Spleen (tissue), 11 donors: ENCODE measurements around the gene CA10. TPM values are rescaled to one million over a fixed set of nuclear protein-coding genes. Genes with fewer than 3 reads are reported as not detected.

Experiments used
- DNase-seq: peaks from one replicate; pipeline ENCODE4 v3.0.0-alpha.2; 2020
- H3K27ac ChIP-seq, 8 donors: fragments of 200-600 bp; sonication (generic) in 7 of 8; 1 replicate in 4 of 8; 2 replicates in 4 of 8; pipeline versions ENCODE4 v1.5.0 to v1.8.0; 2016 to 2021; ENCODE audit warnings: inconsistent platforms in 4 of 8, mild to moderate bottlenecking in 4 of 8, moderate library complexity in 1 of 8
- H3K27me3 ChIP-seq, 7 donors: fragments of 200-600 bp; sonication (generic) in 6 of 7; replicated peaks in 1 of 7; 1 replicate in 4 of 7; 2 replicates in 3 of 7; pipeline versions ENCODE4 v1.5.0 to v1.8.0; 2016 to 2021; ENCODE audit warnings: inconsistent platforms in 3 of 7, mild to moderate bottlenecking in 1 of 7
- H3K36me3 ChIP-seq, 6 donors: fragments of 200-600 bp; sonication (generic) in 5 of 6; 1 replicate in 4 of 6; 2 replicates in 2 of 6; pipeline versions ENCODE4 v1.5.0 to v1.8.0; 2016 to 2021; ENCODE audit warnings: inconsistent platforms in 2 of 6
- H3K4me1 ChIP-seq, 6 donors: fragments of 200-600 bp; sonication (generic) in 5 of 6; 1 replicate in 3 of 6; 2 replicates in 3 of 6; pipeline versions ENCODE4 v1.5.0 to v1.8.0; 2016 to 2021; ENCODE audit warnings: inconsistent platforms in 3 of 6
- H3K4me3 ChIP-seq, 8 donors: fragments of 200-600 bp; sonication (generic) in 7 of 8; 1 replicate in 4 of 8; 2 replicates in 4 of 8; pipeline versions ENCODE4 v1.5.0 to v1.8.0; 2016 to 2021; ENCODE audit warnings: inconsistent platforms in 4 of 8, mild to moderate bottlenecking in 4 of 8, moderate library complexity in 2 of 8
- H3K9me3 ChIP-seq, 8 donors: fragments of 200-600 bp; sonication (generic) in 7 of 8; 1 replicate in 4 of 8; 2 replicates in 4 of 8; pipeline versions ENCODE4 v1.5.0 to v1.8.0; 2016 to 2021; ENCODE audit warnings: inconsistent platforms in 4 of 8
- POLR2A ChIP-seq, 3 donors: fragments of 450-650 bp; IDR thresholded peaks; one replicate each; pipeline ENCODE4 v1.5.1; 2017; ENCODE audit warnings: antibody characterized with exemption in 3 of 3, mild to moderate bottlenecking in 1 of 3
- POLR2AphosphoS5 ChIP-seq, 3 donors: sonication (generic); formaldehyde crosslinking; IDR thresholded peaks; one replicate each; pipeline ENCODE4 v1.5.1; 2017; ENCODE audit warnings: antibody characterized with exemption in 3 of 3
- WGBS, 5 donors: extraction: QIAGEN DNeasy Blood & Tissue Kit in 3 of 5; methylation state at CpG; one replicate each; pipeline versions ENCODE4 v1.1.5 to v1.1.7; 2013 to 2018; 5-methylcytosine and 5-hydroxymethylcytosine counted together
- intact Hi-C: fragments of 100-400 bp; cut with DNase I; formaldehyde crosslinking; loops from one replicate; pipeline ENCODE4 v1.15.0; 2023; ENCODE audit warnings: low total_unique reads
- polyA plus RNA-seq, 3 donors: library from polyadenylated mRNA; stranded (reverse); fragments of 200-250 nt; gene quantifications; one replicate each; pipeline ENCODE4 v1.2.1, GENCODE V29; 2013
- total RNA-seq, 7 donors: library from RNA; depleted of rRNA in 3 of 7; stranded (reverse); fragments of >200 nt in 3 of 7; fragmentation: NEBNext Ultra II Directional in 4 of 7; extraction: Animal tissue kit (Norgen Biotek cat#: 25700) in 4 of 7; gene quantifications; one replicate each; pipeline versions ENCODE4 v1.1.0 to v1.2.1, GENCODE V29; 2016 to 2021
- TF ChIP-seq, protein P1 (sequence below), 11 experiments: fragments of 200-600 bp in 7 of 11; fragments of 450-650 bp in 4 of 11; sonication (generic) in 4 of 11; IDR thresholded peaks in 8 of 11; conservative IDR thresholded peaks in 3 of 11; 1 replicate in 7 of 11; 2 replicates in 4 of 11; pipeline versions ENCODE4 v1.4.0 to v1.8.0; 2016 to 2021; ENCODE audit warnings: antibody characterized with exemption in 11 of 11, inconsistent platforms in 4 of 11, mild to moderate bottlenecking in 1 of 11
- donor health status: healthy with polysubstance abuse.
- donor health status: DM: no; HTN: no; CAD: no; lungs with moderate emphysema.
- donor health status: DM: no; HTN: no; CAD: no.
- donor health status: Bipolar disorder and iron deficiency.
- donor health status: healthy.
- donor health status: DM: no; HTN: no; CAD: no.
- donor health status: DM: yes; HTN: yes; CAD: no.

Gene CA10
- total and polyA plus RNA-seq, 10 donors, result 0.19 to 0.22 TPM; not detected in 8

DNA sequence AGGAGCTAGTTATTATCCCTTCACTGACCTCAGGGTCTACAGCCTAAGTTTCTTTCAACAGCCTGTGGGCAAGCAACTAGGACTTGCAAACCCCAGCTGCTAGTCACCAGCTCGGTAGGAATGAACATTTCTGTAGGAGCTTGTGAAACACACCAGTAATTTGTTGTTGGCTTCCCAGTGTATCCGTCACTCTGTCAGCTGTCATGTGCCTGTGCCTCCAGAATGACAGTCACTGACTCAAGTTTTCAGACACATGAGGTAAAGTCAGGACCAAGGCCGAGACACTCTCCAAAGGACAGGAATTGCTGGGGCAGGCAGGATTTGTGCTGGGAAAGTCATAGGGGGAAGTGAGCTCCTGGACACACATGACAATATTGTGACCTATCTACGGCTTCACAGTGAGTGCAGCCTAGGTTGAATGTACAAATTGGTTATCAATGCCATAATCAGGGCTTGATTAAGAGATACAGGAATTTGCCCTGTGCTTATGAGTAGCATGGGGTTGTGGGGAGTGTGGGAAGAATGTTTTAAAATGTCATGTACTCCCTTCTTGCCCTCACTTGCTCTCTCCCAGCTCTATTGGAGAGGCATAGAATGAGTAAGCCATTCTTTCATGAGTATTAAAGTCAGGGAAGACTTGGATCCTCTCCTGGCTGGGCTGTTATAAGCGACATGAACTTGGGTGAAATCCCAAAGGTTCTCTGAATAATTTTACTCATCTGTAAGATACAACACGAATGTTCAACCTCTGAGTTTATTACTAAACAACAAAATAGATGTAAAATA is 506.8 kb downstream of the CA10 start:
- peaks cover 0 to 21% (median 0%) of the 10 kb centered on the region in 7 donors for H3K27me3 ChIP-seq
- no peak overlapping the region for H3K27ac ChIP-seq
- whole genome bisulfite sequencing, 5 donors, result 50 to 82% (median 72%) methylated on average over 6 of the region's 6 CpGs
- H3K36me3 ChIP-seq, result no peaks in the 10 kb centered on the region
- no peaks in the 10 kb centered on the region for H3K4me1 ChIP-seq
- H3K9me3 ChIP-seq, result no peaks in the 10 kb centered on the region
- DNase-seq, result no peak
- intact Hi-C loops, result no loop called here
- no peak for TF ChIP-seq POLR2A (IDR thresholded peaks at IDR 0.05)
- TF ChIP-seq POLR2AphosphoS5 (IDR thresholded peaks at IDR 0.05), result no peak
- TF ChIP-seq, protein P1, sequence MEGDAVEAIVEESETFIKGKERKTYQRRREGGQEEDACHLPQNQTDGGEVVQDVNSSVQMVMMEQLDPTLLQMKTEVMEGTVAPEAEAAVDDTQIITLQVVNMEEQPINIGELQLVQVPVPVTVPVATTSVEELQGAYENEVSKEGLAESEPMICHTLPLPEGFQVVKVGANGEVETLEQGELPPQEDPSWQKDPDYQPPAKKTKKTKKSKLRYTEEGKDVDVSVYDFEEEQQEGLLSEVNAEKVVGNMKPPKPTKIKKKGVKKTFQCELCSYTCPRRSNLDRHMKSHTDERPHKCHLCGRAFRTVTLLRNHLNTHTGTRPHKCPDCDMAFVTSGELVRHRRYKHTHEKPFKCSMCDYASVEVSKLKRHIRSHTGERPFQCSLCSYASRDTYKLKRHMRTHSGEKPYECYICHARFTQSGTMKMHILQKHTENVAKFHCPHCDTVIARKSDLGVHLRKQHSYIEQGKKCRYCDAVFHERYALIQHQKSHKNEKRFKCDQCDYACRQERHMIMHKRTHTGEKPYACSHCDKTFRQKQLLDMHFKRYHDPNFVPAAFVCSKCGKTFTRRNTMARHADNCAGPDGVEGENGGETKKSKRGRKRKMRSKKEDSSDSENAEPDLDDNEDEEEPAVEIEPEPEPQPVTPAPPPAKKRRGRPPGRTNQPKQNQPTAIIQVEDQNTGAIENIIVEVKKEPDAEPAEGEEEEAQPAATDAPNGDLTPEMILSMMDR (IDR thresholded peaks at IDR 0.05 in 8 of 11, conservative IDR thresholded peaks at IDR 0.05 in 3 of 11), result no peak
- no peak overlapping the region for H3K4me3 ChIP-seq

GRCh38 chr17:51650772-51651171 is 507.7 kb downstream of the CA10 start:
- Histone ChIP-seq H3K27ac (no peak overlapping the region), H3K36me3 (no peaks in the 10 kb centered on the region), H3K4me3 (no peak overlapping the region), H3K27me3 (peaks cover 0 to 20% (median 0%) of the 10 kb centered on the region in 7 donors), H3K4me1 (no peaks in the 10 kb centered on the region), H3K9me3 (no peaks in the 10 kb centered on the region)
- DNase-seq, result no peak
- WGBS, 5 donors, result 56 to 68% (median 66%) methylated on average over 3 of the region's 3 CpGs
- TF ChIP-seq POLR2A (IDR thresholded peaks at IDR 0.05) (no peak), POLR2AphosphoS5 (IDR thresholded peaks at IDR 0.05) (no peak)
- TF ChIP-seq, protein P1 (IDR thresholded peaks at IDR 0.05 in 8 of 11, conservative IDR thresholded peaks at IDR 0.05 in 3 of 11), result no peak
- intact Hi-C loops, result no loop called here

- Histone ChIP-seq H3K36me3 (no peaks in the 10 kb centered on the region), H3K27ac (no peak overlapping the region), H3K4me3 (no peak overlapping the region), H3K9me3 (no peaks in the 10 kb centered on the region), H3K27me3 (peaks cover 0 to 18% (median 0%) of the 10 kb centered on the region in 7 donors), H3K4me1 (no peaks in the 10 kb centered on the region)
- DNase-seq, result no peak
- TF ChIP-seq, protein P1 (IDR thresholded peaks at IDR 0.05 in 8 of 11, conservative IDR thresholded peaks at IDR 0.05 in 3 of 11), result no peak
- no peak for TF ChIP-seq POLR2A (IDR thresholded peaks at IDR 0.05)
- TF ChIP-seq POLR2AphosphoS5 (IDR thresholded peaks at IDR 0.05), result no peak
- 78 to 92% (median 88%) methylated on average over 2 of the region's 2 CpGs for WGBS, 5 donors
- intact Hi-C loops, result no loop called here
Observed at GRCh38 chr17:51650202-51650601, 508.3 kb downstream of the CA10 start.

DNA sequence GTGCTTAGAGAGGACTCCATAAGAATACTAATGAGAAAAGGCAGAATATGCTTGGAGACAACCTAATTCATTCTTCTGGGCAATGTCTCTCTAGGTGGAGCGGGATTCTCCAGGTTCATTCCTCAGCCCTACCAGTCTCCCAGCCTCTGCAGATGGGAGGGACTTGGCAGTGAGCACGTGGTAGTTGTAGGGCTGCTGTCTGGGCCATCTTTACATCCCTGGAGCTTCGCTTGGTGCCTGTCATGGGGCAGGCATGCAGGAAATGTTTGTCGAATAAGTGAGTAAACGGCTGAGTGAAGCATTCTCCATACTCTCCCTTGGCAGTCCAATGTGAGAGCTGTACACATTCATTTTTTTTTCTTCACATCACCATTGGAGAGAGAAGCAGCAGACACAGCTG is 510.7 kb downstream of the CA10 start:
- 56 to 71% (median 59%) methylated on average over 5 of the region's 5 CpGs for WGBS, 5 donors
- H3K27ac ChIP-seq, result no peak overlapping the region
- H3K4me3 ChIP-seq, result no peak overlapping the region
- H3K9me3 ChIP-seq, result no peaks in the 10 kb centered on the region
- TF ChIP-seq, protein P1 (IDR thresholded peaks at IDR 0.05 in 8 of 11, conservative IDR thresholded peaks at IDR 0.05 in 3 of 11), result no peak
- no peak for TF ChIP-seq POLR2A (IDR thresholded peaks at IDR 0.05)
- TF ChIP-seq POLR2AphosphoS5 (IDR thresholded peaks at IDR 0.05), result no peak
- no peaks in the 10 kb centered on the region for H3K4me1 ChIP-seq
- intact Hi-C loops, result no loop called here
- H3K27me3 ChIP-seq, result peaks cover 0 to 40% (median 0%) of the 10 kb centered on the region in 7 donors
- DNase-seq, result no peak
- H3K36me3 ChIP-seq, result no peaks in the 10 kb centered on the region
